ENCODE data around the gene KCNG2. TPM values are rescaled to one million over a fixed set of nuclear protein-coding genes. Genes with fewer than 3 reads are reported as not detected.

The KCNG2 gene
- total RNA-seq, 1 donor from 2014 or later: not detected

DNA sequence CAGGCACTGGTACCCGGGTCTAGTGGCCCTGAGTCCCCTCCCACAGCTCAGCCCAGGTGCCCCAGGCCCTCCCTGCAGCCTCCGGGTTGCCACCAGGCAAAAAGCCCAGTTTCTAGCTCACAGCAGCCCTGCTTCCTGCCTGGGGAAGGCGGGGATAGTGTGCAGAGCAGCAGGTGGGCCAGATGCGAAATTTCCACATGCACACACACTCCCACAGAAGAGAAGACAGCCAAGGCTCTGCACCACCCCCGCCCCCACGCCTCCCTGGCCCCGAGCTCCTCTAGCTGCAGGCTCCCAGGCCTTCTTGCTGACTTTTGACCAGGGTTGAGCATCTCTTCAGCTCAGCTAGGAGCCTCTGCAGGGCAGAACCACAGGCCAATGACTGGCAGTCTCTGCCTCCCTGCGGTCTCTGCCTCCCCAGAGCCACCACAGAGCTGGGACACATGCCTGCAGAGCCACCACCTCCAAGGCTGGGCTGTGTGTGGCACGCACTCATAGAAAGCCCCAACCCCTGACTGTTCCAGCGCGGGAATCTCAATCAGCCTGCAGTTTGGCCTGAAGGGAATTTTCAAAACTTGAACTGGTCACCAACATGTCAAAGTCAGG lies 146.5 kb downstream of the KCNG2 start:
- H3K27ac Mint-ChIP-seq: no peak overlapping the region
- no peaks in the 10 kb centered on the region for H3K9me3 Mint-ChIP-seq (ENCODE audit: low read depth)
- TF ChIP-seq, protein P1, sequence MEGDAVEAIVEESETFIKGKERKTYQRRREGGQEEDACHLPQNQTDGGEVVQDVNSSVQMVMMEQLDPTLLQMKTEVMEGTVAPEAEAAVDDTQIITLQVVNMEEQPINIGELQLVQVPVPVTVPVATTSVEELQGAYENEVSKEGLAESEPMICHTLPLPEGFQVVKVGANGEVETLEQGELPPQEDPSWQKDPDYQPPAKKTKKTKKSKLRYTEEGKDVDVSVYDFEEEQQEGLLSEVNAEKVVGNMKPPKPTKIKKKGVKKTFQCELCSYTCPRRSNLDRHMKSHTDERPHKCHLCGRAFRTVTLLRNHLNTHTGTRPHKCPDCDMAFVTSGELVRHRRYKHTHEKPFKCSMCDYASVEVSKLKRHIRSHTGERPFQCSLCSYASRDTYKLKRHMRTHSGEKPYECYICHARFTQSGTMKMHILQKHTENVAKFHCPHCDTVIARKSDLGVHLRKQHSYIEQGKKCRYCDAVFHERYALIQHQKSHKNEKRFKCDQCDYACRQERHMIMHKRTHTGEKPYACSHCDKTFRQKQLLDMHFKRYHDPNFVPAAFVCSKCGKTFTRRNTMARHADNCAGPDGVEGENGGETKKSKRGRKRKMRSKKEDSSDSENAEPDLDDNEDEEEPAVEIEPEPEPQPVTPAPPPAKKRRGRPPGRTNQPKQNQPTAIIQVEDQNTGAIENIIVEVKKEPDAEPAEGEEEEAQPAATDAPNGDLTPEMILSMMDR (IDR thresholded peaks at IDR 0.05; ENCODE audit: unreplicated experiment): no peak
- DNase-seq (ENCODE audit: low spot score, unreplicated experiment): no peak
- H3K4me3 Mint-ChIP-seq (ENCODE audit: low read depth): no peak overlapping the region
- peaks cover 13% of the 10 kb centered on the region for H3K4me1 Mint-ChIP-seq (ENCODE audit: low read depth)
- H3K36me3 Mint-ChIP-seq (ENCODE audit: insufficient read depth): peaks cover 15% of the 10 kb centered on the region
- no peaks in the 10 kb centered on the region for H3K27me3 Mint-ChIP-seq

- TF ChIP-seq, protein P1 (IDR thresholded peaks at IDR 0.05; ENCODE audit: unreplicated experiment): no peak
- H3K36me3 Mint-ChIP-seq (ENCODE audit: insufficient read depth): peaks cover 14% of the 10 kb centered on the region
- no peaks in the 10 kb centered on the region for H3K27me3 Mint-ChIP-seq
- DNase-seq (ENCODE audit: low spot score, unreplicated experiment): no peak
- no peaks in the 10 kb centered on the region for H3K9me3 Mint-ChIP-seq (ENCODE audit: low read depth)
- H3K4me1 Mint-ChIP-seq (ENCODE audit: low read depth): peaks cover 13% of the 10 kb centered on the region
- H3K27ac Mint-ChIP-seq: no peak overlapping the region
- H3K4me3 Mint-ChIP-seq (ENCODE audit: low read depth): no peak overlapping the region
Measured at GRCh38 chr18:79944746-79945117, 147.0 kb downstream of the KCNG2 start.

DNA sequence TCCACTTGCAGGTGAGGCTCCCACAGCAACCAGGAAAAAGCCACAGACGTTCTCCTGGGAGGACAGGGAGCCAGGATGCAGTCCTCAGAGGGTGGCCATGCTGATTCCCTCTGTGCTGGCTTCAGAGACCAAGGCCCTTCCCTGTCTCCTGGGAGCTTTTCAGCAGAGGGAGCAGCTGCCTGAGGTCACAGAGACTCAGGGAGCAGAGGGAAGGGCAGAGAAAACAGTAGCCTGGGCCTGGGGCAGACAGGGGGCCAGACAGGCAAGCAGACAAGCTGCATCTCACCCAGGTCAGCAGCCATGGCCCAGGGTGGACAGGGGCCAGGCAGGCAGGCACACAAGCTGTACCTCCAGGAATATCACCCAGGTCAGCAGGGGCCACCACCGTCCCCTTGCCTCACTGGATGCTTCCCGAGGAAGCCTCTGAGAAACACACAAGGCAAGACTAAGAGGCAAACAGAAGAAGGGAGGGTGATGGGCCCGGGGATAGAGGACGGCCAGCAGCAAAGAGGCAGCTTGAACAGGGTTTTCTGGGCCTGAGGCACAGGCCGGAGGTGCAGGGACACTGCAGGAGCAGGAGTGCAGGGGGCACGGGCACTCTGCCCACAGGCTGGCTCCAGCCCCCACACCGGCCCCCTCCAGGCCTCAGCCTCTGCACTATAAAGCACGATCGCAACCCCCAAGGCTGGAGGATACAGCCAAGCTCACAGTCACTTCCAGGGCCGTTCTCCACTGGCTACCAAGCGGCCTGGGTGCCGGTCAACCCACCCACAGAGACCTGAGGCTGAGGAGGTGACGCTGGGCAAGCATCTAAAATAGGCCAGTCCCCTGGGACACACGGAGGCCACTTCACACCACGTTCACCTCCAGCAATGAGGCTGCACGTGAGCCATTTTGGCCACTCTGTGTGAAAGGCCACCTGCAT lies 147.6 kb downstream of the KCNG2 start:
- no peak for DNase-seq (ENCODE audit: low spot score, unreplicated experiment)
- no peaks in the 10 kb centered on the region for H3K27me3 Mint-ChIP-seq
- no peak overlapping the region for H3K4me3 Mint-ChIP-seq (ENCODE audit: low read depth)
- peaks cover 14% of the 10 kb centered on the region for H3K4me1 Mint-ChIP-seq (ENCODE audit: low read depth)
- TF ChIP-seq, protein P1 (IDR thresholded peaks at IDR 0.05; ENCODE audit: unreplicated experiment): no peak
- no peak overlapping the region for H3K27ac Mint-ChIP-seq
- H3K9me3 Mint-ChIP-seq (ENCODE audit: low read depth): no peaks in the 10 kb centered on the region
- peaks cover 13% of the 10 kb centered on the region for H3K36me3 Mint-ChIP-seq (ENCODE audit: insufficient read depth)

DNA sequence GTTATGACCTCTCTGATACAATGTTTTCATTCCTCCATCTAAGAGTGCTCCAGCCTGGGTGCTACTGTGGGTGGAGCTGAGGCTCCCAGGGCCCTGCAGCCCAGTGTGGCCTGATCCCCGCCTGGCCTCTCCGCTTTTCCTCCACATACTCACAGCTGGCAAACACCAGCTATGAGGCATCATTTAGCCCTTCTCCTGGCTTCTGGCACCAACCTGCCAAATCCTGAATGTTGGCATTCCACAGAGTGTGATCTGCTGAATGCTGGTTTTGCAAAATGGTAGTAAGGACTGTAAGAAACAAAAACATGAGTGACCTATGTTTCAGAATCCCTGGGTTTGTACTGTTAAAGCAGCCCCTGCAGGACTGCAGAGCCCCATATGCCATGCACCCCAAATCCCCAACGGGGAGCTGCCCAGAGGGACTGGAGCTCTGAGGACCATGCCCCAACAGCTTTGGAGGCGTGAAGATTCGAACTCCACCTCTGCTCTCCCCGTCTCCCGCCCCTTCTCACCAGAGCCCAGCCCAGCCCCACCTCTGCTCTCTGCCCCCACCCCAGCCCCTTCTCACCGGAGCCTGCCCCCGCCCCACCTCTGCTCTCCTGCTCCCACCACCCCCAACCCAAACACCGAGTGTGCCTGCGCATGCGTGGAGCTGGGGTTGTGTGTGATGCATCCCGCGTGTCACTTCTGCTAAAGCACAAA lies 149.5 kb downstream of the KCNG2 start:
- Mint-ChIP-seq H3K9me3 (ENCODE audit: low read depth) (no peaks in the 10 kb centered on the region), H3K4me3 (ENCODE audit: low read depth) (no peak overlapping the region), H3K27me3 (no peaks in the 10 kb centered on the region), H3K4me1 (ENCODE audit: low read depth) (peaks cover 15% of the 10 kb centered on the region), H3K27ac (no peak overlapping the region), H3K36me3 (ENCODE audit: insufficient read depth) (peaks cover 10% of the 10 kb centered on the region)
- TF ChIP-seq, protein P1 (IDR thresholded peaks at IDR 0.05; ENCODE audit: unreplicated experiment): no peak
- DNase-seq (ENCODE audit: low spot score, unreplicated experiment): no peak
